ENCODE measurements around the gene DDX52.
"Not testable (repeated sequence)": the region's sequence is repeated elsewhere in the genome, so short reads cannot be mapped to it uniquely, and the experiment has no call there.

DDX52 gene

GRCh38 chr17:37643118-37643766, at the start of gene DDX52:
TSS of gene DDX52 (minus strand) at chr17:37643446. CDS start at chr17:37643420, 26 bp downstream.
- peak; percentile 89 for DNase-seq (ENCODE audit: low spot score)

- no peak for DNase-seq (ENCODE audit: low spot score)
Observed at GRCh38 chr17:37691807-37692206, 48.6 kb upstream of the DDX52 start.

- no peak for DNase-seq (ENCODE audit: low spot score)
Observed at GRCh38 chr17:37689317-37689716, 46.1 kb upstream of the DDX52 start.

- no peak for DNase-seq (ENCODE audit: low spot score)
Observed at GRCh38 chr17:37683454-37683984, 40.3 kb upstream of the DDX52 start.

- DNase-seq (ENCODE audit: low spot score), result no peak
Observed at GRCh38 chr17:37682007-37682406, 38.8 kb upstream of the DDX52 start.

GRCh38 chr17:37679995-37680394, 36.7 kb upstream of the DDX52 start:
- not testable (repeated sequence) for DNase-seq (ENCODE audit: low spot score)

- no peak for DNase-seq (ENCODE audit: low spot score)
Observed at GRCh38 chr17:37678036-37678435, 34.8 kb upstream of the DDX52 start.

GRCh38 chr17:37677021-37677420, 33.8 kb upstream of the DDX52 start:
- no peak for DNase-seq (ENCODE audit: low spot score)

GRCh38 chr17:37676115-37676925, 33.1 kb upstream of the DDX52 start:
- DNase-seq (ENCODE audit: low spot score), result no peak

GRCh38 chr17:37674511-37674910, 31.3 kb upstream of the DDX52 start:
- DNase-seq (ENCODE audit: low spot score), result no peak

- no peak for DNase-seq (ENCODE audit: low spot score)
Observed at GRCh38 chr17:37673386-37673785, 30.1 kb upstream of the DDX52 start.

GRCh38 chr17:37672548-37673078, 29.4 kb upstream of the DDX52 start:
- DNase-seq (ENCODE audit: low spot score), result no peak

GRCh38 chr17:37671824-37672547, 28.7 kb upstream of the DDX52 start:
- no peak for DNase-seq (ENCODE audit: low spot score)

GRCh38 chr17:37671028-37671823, 28.0 kb upstream of the DDX52 start:
- DNase-seq (ENCODE audit: low spot score), result no peak

- DNase-seq (ENCODE audit: low spot score), result no peak
Observed at GRCh38 chr17:37667039-37667438, 23.8 kb upstream of the DDX52 start.

- no peak for DNase-seq (ENCODE audit: low spot score)
Observed at GRCh38 chr17:37664214-37664613, 21.0 kb upstream of the DDX52 start.

- no peak for DNase-seq (ENCODE audit: low spot score)
Observed at GRCh38 chr17:37662353-37662752, 19.1 kb upstream of the DDX52 start.

- DNase-seq (ENCODE audit: low spot score), result no peak
Observed at GRCh38 chr17:37661400-37662014, 18.3 kb upstream of the DDX52 start.

GRCh38 chr17:37659925-37660324, 16.7 kb upstream of the DDX52 start:
- no peak for DNase-seq (ENCODE audit: low spot score)

GRCh38 chr17:37657202-37657601, 14.0 kb upstream of the DDX52 start:
- no peak for DNase-seq (ENCODE audit: low spot score)

GRCh38 chr17:37651849-37652248, 8.6 kb upstream of the DDX52 start:
- no peak for DNase-seq (ENCODE audit: low spot score)

Measured in left forelimb (tissue), 1 donor.